ENCODE measurements around the gene ZMYND11.

DNA sequence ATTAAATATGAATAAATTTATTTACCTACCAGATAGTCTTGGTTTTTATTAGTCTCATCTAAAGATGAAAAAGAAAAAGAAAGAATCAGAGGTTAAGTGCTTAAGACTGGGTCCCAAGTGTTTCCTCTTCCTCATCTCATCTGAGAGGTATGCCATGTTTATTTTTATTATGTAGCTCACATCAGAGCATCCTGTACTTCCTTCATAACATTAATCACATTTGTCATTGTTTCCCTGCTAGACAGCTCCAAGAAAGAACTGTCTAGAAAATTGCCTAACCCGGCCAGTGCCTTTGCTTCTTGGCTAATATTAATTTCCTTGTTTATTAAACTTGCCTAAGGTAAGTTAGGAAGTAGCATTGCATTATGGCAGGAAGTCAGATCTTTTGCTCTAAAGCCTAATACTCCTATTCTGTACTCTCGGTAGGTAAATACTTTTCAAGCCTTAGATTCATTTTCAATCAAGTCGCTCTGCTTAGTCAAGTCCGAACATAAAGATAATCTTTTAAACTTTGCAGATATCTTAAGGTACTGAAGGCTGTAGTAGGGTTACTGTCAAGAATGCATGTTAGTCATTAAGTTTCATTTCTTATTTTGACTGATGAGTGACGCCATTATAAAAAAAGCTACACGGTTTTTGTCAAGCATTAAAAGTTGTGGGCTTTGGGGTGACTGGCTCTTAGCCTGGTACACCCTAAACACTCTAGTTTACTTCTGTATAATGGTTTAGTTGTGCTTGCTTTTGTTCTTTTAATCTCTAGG, 47.4 kb downstream of the ZMYND11 start:
- TF ChIP-seq EZH2 (IDR thresholded peaks at IDR 0.05; ENCODE audit: borderline replicate concordance): no peak
- TF ChIP-seq, protein P1, sequence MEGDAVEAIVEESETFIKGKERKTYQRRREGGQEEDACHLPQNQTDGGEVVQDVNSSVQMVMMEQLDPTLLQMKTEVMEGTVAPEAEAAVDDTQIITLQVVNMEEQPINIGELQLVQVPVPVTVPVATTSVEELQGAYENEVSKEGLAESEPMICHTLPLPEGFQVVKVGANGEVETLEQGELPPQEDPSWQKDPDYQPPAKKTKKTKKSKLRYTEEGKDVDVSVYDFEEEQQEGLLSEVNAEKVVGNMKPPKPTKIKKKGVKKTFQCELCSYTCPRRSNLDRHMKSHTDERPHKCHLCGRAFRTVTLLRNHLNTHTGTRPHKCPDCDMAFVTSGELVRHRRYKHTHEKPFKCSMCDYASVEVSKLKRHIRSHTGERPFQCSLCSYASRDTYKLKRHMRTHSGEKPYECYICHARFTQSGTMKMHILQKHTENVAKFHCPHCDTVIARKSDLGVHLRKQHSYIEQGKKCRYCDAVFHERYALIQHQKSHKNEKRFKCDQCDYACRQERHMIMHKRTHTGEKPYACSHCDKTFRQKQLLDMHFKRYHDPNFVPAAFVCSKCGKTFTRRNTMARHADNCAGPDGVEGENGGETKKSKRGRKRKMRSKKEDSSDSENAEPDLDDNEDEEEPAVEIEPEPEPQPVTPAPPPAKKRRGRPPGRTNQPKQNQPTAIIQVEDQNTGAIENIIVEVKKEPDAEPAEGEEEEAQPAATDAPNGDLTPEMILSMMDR (IDR thresholded peaks at IDR 0.05; ENCODE audit: poor library complexity): no peak
- no peak for TF ChIP-seq EZH2phosphoT487 (IDR thresholded peaks at IDR 0.05; ENCODE audit: low read depth, severe bottlenecking, unreplicated experiment)

All from hepatocyte (in vitro differentiated cells).